ENCODE data around the gene CCDC158.
"Not testable (repeated sequence)": the region's sequence is repeated elsewhere in the genome, so short reads cannot be mapped to it uniquely, and the experiment has no call there.

The CCDC158 gene

GRCh38 chr4:76307660-76308014 lies 113.3 kb downstream of the CCDC158 start:
- no peak for DNase-seq

- no peak for DNase-seq
Measured at GRCh38 chr4:76306882-76307659, 113.9 kb downstream of the CCDC158 start.

- no peak for DNase-seq
Measured at GRCh38 chr4:76305971-76306881, 114.7 kb downstream of the CCDC158 start, which contains the start of gene STBD1. STBD1 (plus strand) TSS chr4:76306733; CDS start chr4:76306770, 37 bp downstream.

- DNase-seq: no peak
Measured at GRCh38 chr4:76305033-76305687, 115.8 kb downstream of the CCDC158 start.

- DNase-seq: no peak
Measured at GRCh38 chr4:76302826-76303438, 118.0 kb downstream of the CCDC158 start.

- DNase-seq: no peak
Measured at GRCh38 chr4:76301775-76302162, 119.2 kb downstream of the CCDC158 start.

GRCh38 chr4:76301068-76301774 lies 119.7 kb downstream of the CCDC158 start:
- DNase-seq: peak; percentile 61

- no peak for DNase-seq
Measured at GRCh38 chr4:76300012-76300411, 120.9 kb downstream of the CCDC158 start.

GRCh38 chr4:76298227-76298626 lies 122.7 kb downstream of the CCDC158 start:
- no peak for DNase-seq

GRCh38 chr4:76296286-76296820 lies 124.6 kb downstream of the CCDC158 start:
- no peak for DNase-seq

GRCh38 chr4:76293772-76294171 lies 127.2 kb downstream of the CCDC158 start:
- no peak for DNase-seq

GRCh38 chr4:76292730-76293129 lies 128.2 kb downstream of the CCDC158 start:
- DNase-seq: no peak

- not testable (repeated sequence) for DNase-seq
Measured at GRCh38 chr4:76287811-76288210, 133.1 kb downstream of the CCDC158 start.

- no peak for DNase-seq
Measured at GRCh38 chr4:76283900-76284299, 137.0 kb downstream of the CCDC158 start.

- DNase-seq: no peak
Measured at GRCh38 chr4:76282941-76283689, 137.8 kb downstream of the CCDC158 start.

- DNase-seq: not testable (repeated sequence)
Measured at GRCh38 chr4:76281594-76281993, 139.3 kb downstream of the CCDC158 start.

- no peak for DNase-seq
Measured at GRCh38 chr4:76280488-76281441, 140.2 kb downstream of the CCDC158 start.

- DNase-seq: no peak
Measured at GRCh38 chr4:76279462-76279861, 141.5 kb downstream of the CCDC158 start.

- no peak for DNase-seq
Measured at GRCh38 chr4:76278583-76278982, 142.4 kb downstream of the CCDC158 start.

- no peak for DNase-seq
Measured at GRCh38 chr4:76277667-76278066, 143.3 kb downstream of the CCDC158 start.

Data from DMS79 (cell line).